HG03442 (cell line): ENCODE data around the gene SIGLEC8.

Experiments
- ATAC-seq: cut with Tn5 transposase; IDR thresholded peaks from one replicate; pipeline ENCODE4 v1.9.1; 2021; ENCODE audit warnings: mild to moderate bottlenecking, moderate library complexity; ENCODE audit not compliant: unreplicated experiment

SIGLEC8 gene

GRCh38 chr19:51407511-51408131 is 50.6 kb downstream of the SIGLEC8 start:
- ATAC-seq: no peak

GRCh38 chr19:51402117-51402516 is 56.1 kb downstream of the SIGLEC8 start:
- no peak for ATAC-seq
